DMS153 treated with DMSO at 0.1 percent for 48 hours (cell line): ENCODE data around the gene B3GNT3.
A peak's percentile ranks its signal among the peaks of the same experiment; 100 is the strongest.

Source experiments
- DNase-seq: peaks from one replicate; lab custom pipeline; 2025; ENCODE audit not compliant: unreplicated experiment; lab: John Stamatoyannopoulos, UW

Gene B3GNT3

GRCh38 chr19:17832443-17833208 lies 37.7 kb downstream of the B3GNT3 start:
- DNase-seq = no peak

- no peak for DNase-seq
Measured at GRCh38 chr19:17834350-17835181, 39.6 kb downstream of the B3GNT3 start.

GRCh38 chr19:17835182-17836006 lies 40.5 kb downstream of the B3GNT3 start:
- DNase-seq = no peak

GRCh38 chr19:17836530-17836929 lies 41.6 kb downstream of the B3GNT3 start:
- DNase-seq = no peak

GRCh38 chr19:17837972-17838371 lies 43.0 kb downstream of the B3GNT3 start:
- DNase-seq = no peak

- no peak for DNase-seq
Measured at GRCh38 chr19:17840019-17840418, 45.1 kb downstream of the B3GNT3 start.

- no peak for DNase-seq
Measured at GRCh38 chr19:17841371-17841809, 46.5 kb downstream of the B3GNT3 start.

- DNase-seq = peak; percentile 94
Measured at GRCh38 chr19:17841810-17842662, 47.1 kb downstream of the B3GNT3 start.

- DNase-seq = no peak
Measured at GRCh38 chr19:17842663-17843291, 47.8 kb downstream of the B3GNT3 start.

- DNase-seq = no peak
Measured at GRCh38 chr19:17843292-17843827, 48.4 kb downstream of the B3GNT3 start.

- no peak for DNase-seq
Measured at GRCh38 chr19:17843908-17844490, 49.1 kb downstream of the B3GNT3 start.

- DNase-seq = no peak
Measured at GRCh38 chr19:17846146-17846545, 51.2 kb downstream of the B3GNT3 start.

GRCh38 chr19:17847538-17848366 lies 52.8 kb downstream of the B3GNT3 start, which contains the start of gene JAK3:
TSS of gene JAK3 (minus strand) at chr19:17847982. CDS start at chr19:17844417, 3,565 bp downstream.
- peak; percentile 31 for DNase-seq

- no peak for DNase-seq
Measured at GRCh38 chr19:17848595-17849292, 53.8 kb downstream of the B3GNT3 start.

- DNase-seq = no peak
Measured at GRCh38 chr19:17854061-17854460, 59.1 kb downstream of the B3GNT3 start.

- DNase-seq = peak; percentile 66
Measured at GRCh38 chr19:17855280-17856152, 60.6 kb downstream of the B3GNT3 start.
